HCT116 (cell line): ENCODE data around the gene MNT. TPM values are rescaled to one million over a fixed set of nuclear protein-coding genes. Genes with fewer than 3 reads are reported as not detected.

Experiments
- ATAC-seq: fragments of 200-7000 bp; cut with Tn5 transposase; 2 replicates; pipeline ENCODE4 v1.9.1; 2020; ENCODE audit warnings: mild to moderate bottlenecking, moderate library complexity
- BruUV-seq: library from RNA; stranded (reverse); fragments of 400-500 nt; replicated peaks from 2 replicates; lab custom pipeline; 2021; lab: Mats Ljungman, UMichigan
- CTCF ChIA-PET: fragments of 300-600 bp; sonication (Branson Sonifier 250); formaldehyde crosslinking; loops from one replicate; lab custom pipeline; 2021; ENCODE audit warnings: antibody characterized with exemption; lab: Charles Lee
- POLR2A ChIA-PET: fragments of 300-600, 350-600 bp; sonication (Branson Sonifier 250); formaldehyde crosslinking; loops from one replicate; lab custom pipeline; 2021; ENCODE audit warnings: antibody characterized with exemption; lab: Charles Lee
- RAD21 ChIA-PET, 2 experiments: fragments of 300-600 bp; sonication (Branson Sonifier 250); formaldehyde crosslinking; loops; one replicate each; lab custom pipeline; 2023; ENCODE audit warnings: low total read pairs in 2 of 2; ENCODE audit not compliant: uncharacterized antibody in 2 of 2, unreplicated experiment in 2 of 2, low non-redundant PET in 1 of 2; lab: Charles Lee
- DNase-seq: peaks from one replicate; pipeline ENCODE4 v3.0.0-alpha.2; 2010; ENCODE audit warnings: low read depth, low spot score
- H2AFZ ChIP-seq: fragments of 200-600 bp; shearing (Covaris generic), sonication (generic); 2 replicates; pipeline ENCODE4 v1.6.1; 2017; ENCODE audit warnings: low read depth, mixed run types, mixed read lengths, antibody characterized with exemption, low read length; ENCODE audit not compliant: poor library complexity, severe bottlenecking
- H3K27ac ChIP-seq: 2 replicates; pipeline ENCODE4 v1.5.1; 2012; ENCODE audit warnings: low read depth, low read length
- H3K27me3 ChIP-seq: fragments of 200-600 bp; sonication (generic); 2 replicates; pipeline ENCODE4 v1.6.1; 2016; ENCODE audit warnings: mixed run types, low read length, mixed read lengths; ENCODE audit not compliant: insufficient read depth
- H3K36me3 ChIP-seq, 2 experiments: fragments of 200-500 bp in 1 of 2; fragments of 200-600 bp in 1 of 2; sonication (Bioruptor generic) in 1 of 2; sonication (generic) in 1 of 2; 2 replicates each; pipeline versions ENCODE4 v1.5.1 to v1.6.1; 2014 to 2016; ENCODE audit warnings: low read length in 2 of 2, inconsistent platforms in 1 of 2, mixed read lengths in 1 of 2, mixed run types in 1 of 2; ENCODE audit not compliant: insufficient read depth in 2 of 2, control insufficient read depth in 1 of 2
- H3K4me1 ChIP-seq, 2 experiments: fragments of 200-600 bp in 1 of 2; sonication (generic) in 1 of 2; 2 replicates each; pipeline versions ENCODE4 v1.5.1 to v1.6.1; 2012 to 2017; ENCODE audit warnings: low read length in 2 of 2, inconsistent platforms in 1 of 2, mild to moderate bottlenecking in 1 of 2, mixed read lengths in 1 of 2, mixed run types in 1 of 2, moderate library complexity in 1 of 2; ENCODE audit not compliant: insufficient read depth in 2 of 2, control insufficient read depth in 1 of 2
- H3K4me2 ChIP-seq: fragments of 200-600 bp; sonication (generic); 2 replicates; pipeline ENCODE4 v1.6.1; 2017; ENCODE audit warnings: mixed run types, low read length, mixed read lengths
- H3K4me3 ChIP-seq, 2 experiments: fragments of 200-600 bp in 1 of 2; sonication (generic) in 1 of 2; replicated peaks in 1 of 2; 2 replicates each; pipeline ENCODE4 v1.5.1; 2011 to 2016; ENCODE audit warnings: low read length in 2 of 2, control low read depth in 1 of 2, low read depth in 1 of 2, mild to moderate bottlenecking in 1 of 2, mixed read lengths in 1 of 2, mixed run types in 1 of 2
- H3K79me2 ChIP-seq: fragments of 200-600 bp; sonication (generic); 2 replicates; pipeline ENCODE4 v1.6.1; 2017; ENCODE audit warnings: mild to moderate bottlenecking, mixed run types, low read length, moderate library complexity, mixed read lengths; ENCODE audit not compliant: insufficient read depth
- H3K9ac ChIP-seq: fragments of 200-600 bp; sonication (generic); 2 replicates; pipeline ENCODE4 v1.6.1; 2016; ENCODE audit warnings: low read length, mixed read lengths
- H3K9me2 ChIP-seq: fragments of 200-600 bp; sonication (generic), shearing (Covaris generic); 2 replicates; pipeline ENCODE4 v1.6.1; 2017; ENCODE audit warnings: mixed run types, mild to moderate bottlenecking, moderate library complexity; ENCODE audit not compliant: insufficient read depth
- H3K9me3 ChIP-seq, 2 experiments: fragments of 200-500 bp in 1 of 2; fragments of 200-600 bp in 1 of 2; sonication (Bioruptor generic) in 1 of 2; sonication (generic) in 1 of 2; 2 replicates each; pipeline ENCODE4 v1.6.1; 2014 to 2017; ENCODE audit warnings: low read length in 2 of 2, mixed read lengths in 2 of 2, inconsistent platforms in 1 of 2, low read depth in 1 of 2, mild to moderate bottlenecking in 1 of 2, mixed run types in 1 of 2, moderate library complexity in 1 of 2; ENCODE audit not compliant: control insufficient read depth in 1 of 2, insufficient read depth in 1 of 2
- H4K20me1 ChIP-seq: fragments of 200-600 bp; sonication (generic), shearing (Covaris generic); 2 replicates; pipeline ENCODE4 v1.6.1; 2017; ENCODE audit warnings: mixed run types, mild to moderate bottlenecking, moderate library complexity; ENCODE audit not compliant: insufficient read depth
- ELF1 ChIP-seq: IDR thresholded peaks from 2 replicates; pipeline ENCODE4 v1.6.1; 2012; ENCODE audit warnings: low read depth, borderline replicate concordance
- EZH2 ChIP-seq: fragments of 200-600 bp; sonication (generic); IDR thresholded peaks from 2 replicates; pipeline ENCODE4 v1.6.1; 2017; ENCODE audit warnings: antibody characterized with exemption, mixed run types
- JUND ChIP-seq: IDR thresholded peaks from 2 replicates; pipeline ENCODE4 v1.6.1; 2012
- POLR2AphosphoS5 ChIP-seq: IDR thresholded peaks from 2 replicates; pipeline ENCODE4 v1.6.1; 2011; ENCODE audit warnings: mild to moderate bottlenecking, low read depth, low read length, moderate library complexity
- SP1 ChIP-seq: IDR thresholded peaks from 2 replicates; pipeline ENCODE4 v1.6.1; 2012; ENCODE audit warnings: low read depth
- SRF ChIP-seq: IDR thresholded peaks from 2 replicates; pipeline ENCODE4 v1.6.1; 2012; ENCODE audit warnings: low read depth
- ZFX ChIP-seq: fragments of 450-650 bp; IDR thresholded peaks from 2 replicates; pipeline ENCODE4 v1.6.1; 2017
- ZNF274 ChIP-seq: fragments of 200-500 bp; sonication (Bioruptor generic); IDR thresholded peaks from 2 replicates; pipeline ENCODE4 v1.6.1; 2014; ENCODE audit warnings: mild to moderate bottlenecking, low read depth, low read length, inconsistent platforms
- intact Hi-C: fragments of 100-400 bp; cut with micrococcal nuclease; formaldehyde crosslinking; loops from 2 replicates; pipeline ENCODE4 v1.10.0; 2022
- total RNA-seq: library from RNA; stranded (reverse); gene quantifications from one replicate; pipeline ENCODE4 v1.2.1, GENCODE V29; 2021; ENCODE audit not compliant: unreplicated experiment
- TF ChIP-seq, protein P1 (sequence below): IDR thresholded peaks from 2 replicates; pipeline ENCODE4 v1.6.1; 2012
- TF ChIP-seq, protein P2 (sequence below): IDR thresholded peaks from 2 replicates; pipeline ENCODE4 v1.6.1; 2011; ENCODE audit warnings: mild to moderate bottlenecking, low read length, moderate library complexity; ENCODE audit not compliant: insufficient replicate concordance; ENCODE audit errors: extremely low read depth
- TF ChIP-seq, protein P3 (sequence below), 3 experiments: fragments of 200-600 bp in 1 of 3; sonication (generic) in 1 of 3; IDR thresholded peaks in 2 of 3; conservative IDR thresholded peaks in 1 of 3; 2 replicates each; pipeline ENCODE4 v1.5.1; 2012 to 2017; ENCODE audit warnings: low read depth in 2 of 3, low read length in 2 of 3, antibody characterized with exemption in 1 of 3, borderline replicate concordance in 1 of 3, control low read depth in 1 of 3, mild to moderate bottlenecking in 1 of 3, mixed read lengths in 1 of 3, mixed run types in 1 of 3, moderate library complexity in 1 of 3; ENCODE audit not compliant: insufficient read depth in 1 of 3
- TF ChIP-seq, protein P4 (sequence below): IDR thresholded peaks from 2 replicates; pipeline ENCODE4 v1.6.1; 2012
- TF ChIP-seq, protein P5 (sequence below): IDR thresholded peaks from 2 replicates; pipeline ENCODE4 v1.6.1; 2012; ENCODE audit warnings: low read depth

Gene MNT
- total RNA-seq, 1 experiment from 2014 or later: 37.0 TPM

DNA sequence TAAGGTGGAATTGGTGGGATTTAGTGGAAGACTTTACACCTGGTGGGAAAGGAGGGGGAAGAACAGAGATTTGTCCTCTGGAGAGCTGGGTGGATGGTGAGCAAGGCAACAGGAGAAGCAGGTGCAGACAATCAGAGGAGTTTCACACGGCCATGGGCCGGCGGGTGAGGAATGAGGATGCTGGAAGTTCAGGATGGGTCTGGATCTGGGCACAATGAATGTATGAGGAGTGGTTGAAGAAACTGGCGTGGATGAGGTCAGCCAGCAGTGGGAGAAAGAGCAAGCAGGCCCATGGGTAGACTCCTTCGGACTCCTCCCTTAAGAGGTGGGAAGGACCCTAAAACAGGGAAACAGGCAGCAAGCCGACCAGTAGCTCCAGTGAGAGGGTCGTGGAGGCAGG is 10.1 kb upstream of the MNT start (continued):
- TF ChIP-seq, protein P1, sequence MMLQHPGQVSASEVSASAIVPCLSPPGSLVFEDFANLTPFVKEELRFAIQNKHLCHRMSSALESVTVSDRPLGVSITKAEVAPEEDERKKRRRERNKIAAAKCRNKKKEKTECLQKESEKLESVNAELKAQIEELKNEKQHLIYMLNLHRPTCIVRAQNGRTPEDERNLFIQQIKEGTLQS: no peak
- no peak for TF ChIP-seq SRF

DNA sequence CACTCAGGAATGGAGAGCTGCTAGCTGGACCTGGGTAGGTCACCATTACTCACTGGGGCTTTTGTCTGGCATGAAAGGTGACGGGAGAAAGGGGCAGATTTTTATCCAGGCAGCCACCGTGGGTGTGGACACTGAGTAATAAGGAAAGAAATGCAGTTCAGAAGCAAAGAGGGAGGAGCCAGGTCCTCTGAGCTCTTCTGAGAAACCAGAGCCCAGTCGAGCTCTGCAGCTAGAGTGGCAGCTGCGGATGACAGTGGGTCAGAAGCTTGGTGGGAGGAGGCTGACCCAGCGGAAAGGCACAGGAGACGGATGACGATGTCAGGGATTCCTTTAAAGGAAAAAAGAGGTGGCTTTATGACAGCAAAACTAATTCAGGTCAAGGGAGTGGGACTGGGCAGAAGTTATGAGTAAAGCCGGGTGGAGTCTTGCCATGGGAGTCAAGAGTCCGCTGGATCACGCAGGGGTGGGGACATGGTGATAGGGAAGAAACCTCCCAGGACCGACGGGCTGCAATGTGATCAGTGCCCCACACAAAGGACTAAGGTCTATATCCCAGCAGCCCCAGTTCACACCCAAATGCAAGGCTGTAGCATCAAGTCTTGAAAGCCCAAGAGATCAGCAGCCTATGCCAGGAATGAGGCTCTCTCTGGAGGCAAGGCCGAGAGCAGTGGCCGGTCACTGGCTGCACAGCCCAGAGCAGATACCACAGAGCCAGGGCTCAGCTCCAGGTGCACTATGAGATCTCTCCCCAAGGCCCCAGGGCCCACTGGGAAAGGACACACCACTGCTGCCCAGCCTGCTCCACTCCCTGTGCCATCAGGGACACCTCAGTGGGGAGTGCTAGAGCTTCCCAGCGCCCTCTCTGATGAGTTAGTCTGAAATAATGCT is 6.3 kb upstream of the MNT start:
- Histone ChIP-seq H2AFZ (no peak overlapping the region), H3K4me2 (peak overlapping the region; percentile 80), H3K36me3 (no peaks in the 10 kb centered on the region), H3K27me3 (no peaks in the 10 kb centered on the region), H4K20me1 (no peaks in the 10 kb centered on the region), H3K9me2 (no peaks in the 10 kb centered on the region), H3K27ac (peak overlapping the region; percentile 86), H3K9me3 (no peaks in the 10 kb centered on the region), H3K4me3 (peak overlapping the region; percentile 7 to 43), H3K4me1 (peaks cover 43 to 56% of the 10 kb centered on the region in 2 experiments), H3K9ac (peak overlapping the region; percentile 71), H3K79me2 (no peaks in the 10 kb centered on the region)
- peak; percentile 90 for DNase-seq
- BruUV-seq: TSS peak; percentile 49
- peak; percentile 89 for ATAC-seq
- ChIA-PET RAD21 (interaction anchor here (0.9 to 1.6 kb wide), 4 partner anchors 9 to 25 kb away, joined by 4 to 6 read pairs (median 5); no protein-coding TSS in a partner anchor), POLR2A (interaction anchor here (1.1 to 2.3 kb wide), 8 partner anchors 9 to 316 kb away, joined by 3 to 12 read pairs (median 4); partner anchors contain the start of gene TSR1), CTCF (interaction anchor here (1.0 to 3.1 kb wide), 5 partner anchors 9 to 349 kb away, joined by 3 to 38 read pairs (median 3); no protein-coding TSS in a partner anchor)
- intact Hi-C loops: loop anchor here (5.0 to 10.0 kb wide), 2 partner anchors 70 to 692 kb away; partner anchors contain the start of genes SGSM2, TLCD2 and TSR1
- TF ChIP-seq, protein P2, sequence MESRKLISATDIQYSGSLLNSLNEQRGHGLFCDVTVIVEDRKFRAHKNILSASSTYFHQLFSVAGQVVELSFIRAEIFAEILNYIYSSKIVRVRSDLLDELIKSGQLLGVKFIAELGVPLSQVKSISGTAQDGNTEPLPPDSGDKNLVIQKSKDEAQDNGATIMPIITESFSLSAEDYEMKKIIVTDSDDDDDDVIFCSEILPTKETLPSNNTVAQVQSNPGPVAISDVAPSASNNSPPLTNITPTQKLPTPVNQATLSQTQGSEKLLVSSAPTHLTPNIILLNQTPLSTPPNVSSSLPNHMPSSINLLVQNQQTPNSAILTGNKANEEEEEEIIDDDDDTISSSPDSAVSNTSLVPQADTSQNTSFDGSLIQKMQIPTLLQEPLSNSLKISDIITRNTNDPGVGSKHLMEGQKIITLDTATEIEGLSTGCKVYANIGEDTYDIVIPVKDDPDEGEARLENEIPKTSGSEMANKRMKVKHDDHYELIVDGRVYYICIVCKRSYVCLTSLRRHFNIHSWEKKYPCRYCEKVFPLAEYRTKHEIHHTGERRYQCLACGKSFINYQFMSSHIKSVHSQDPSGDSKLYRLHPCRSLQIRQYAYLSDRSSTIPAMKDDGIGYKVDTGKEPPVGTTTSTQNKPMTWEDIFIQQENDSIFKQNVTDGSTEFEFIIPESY: no peak
- TF ChIP-seq, protein P1: no peak
- TF ChIP-seq ZNF274 (no peak), POLR2AphosphoS5 (peak; percentile 68), JUND (peak; percentile 61), ZFX (no peak), SP1 (peak; percentile 77), EZH2 (no peak), SRF (peak; percentile 87), ELF1 (no peak)
- TF ChIP-seq, protein P3, sequence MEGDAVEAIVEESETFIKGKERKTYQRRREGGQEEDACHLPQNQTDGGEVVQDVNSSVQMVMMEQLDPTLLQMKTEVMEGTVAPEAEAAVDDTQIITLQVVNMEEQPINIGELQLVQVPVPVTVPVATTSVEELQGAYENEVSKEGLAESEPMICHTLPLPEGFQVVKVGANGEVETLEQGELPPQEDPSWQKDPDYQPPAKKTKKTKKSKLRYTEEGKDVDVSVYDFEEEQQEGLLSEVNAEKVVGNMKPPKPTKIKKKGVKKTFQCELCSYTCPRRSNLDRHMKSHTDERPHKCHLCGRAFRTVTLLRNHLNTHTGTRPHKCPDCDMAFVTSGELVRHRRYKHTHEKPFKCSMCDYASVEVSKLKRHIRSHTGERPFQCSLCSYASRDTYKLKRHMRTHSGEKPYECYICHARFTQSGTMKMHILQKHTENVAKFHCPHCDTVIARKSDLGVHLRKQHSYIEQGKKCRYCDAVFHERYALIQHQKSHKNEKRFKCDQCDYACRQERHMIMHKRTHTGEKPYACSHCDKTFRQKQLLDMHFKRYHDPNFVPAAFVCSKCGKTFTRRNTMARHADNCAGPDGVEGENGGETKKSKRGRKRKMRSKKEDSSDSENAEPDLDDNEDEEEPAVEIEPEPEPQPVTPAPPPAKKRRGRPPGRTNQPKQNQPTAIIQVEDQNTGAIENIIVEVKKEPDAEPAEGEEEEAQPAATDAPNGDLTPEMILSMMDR (IDR thresholded peaks at IDR 0.05 in 2 of 3, conservative IDR thresholded peaks at IDR 0.05 in 1 of 3; ENCODE audit: borderline replicate concordance in 1 of 3, insufficient read depth in 1 of 3, low read depth in 2 of 3, low read length in 2 of 3): no peak
- TF ChIP-seq, protein P4, sequence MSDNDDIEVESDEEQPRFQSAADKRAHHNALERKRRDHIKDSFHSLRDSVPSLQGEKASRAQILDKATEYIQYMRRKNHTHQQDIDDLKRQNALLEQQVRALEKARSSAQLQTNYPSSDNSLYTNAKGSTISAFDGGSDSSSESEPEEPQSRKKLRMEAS: peak; percentile 73
- TF ChIP-seq, protein P5, sequence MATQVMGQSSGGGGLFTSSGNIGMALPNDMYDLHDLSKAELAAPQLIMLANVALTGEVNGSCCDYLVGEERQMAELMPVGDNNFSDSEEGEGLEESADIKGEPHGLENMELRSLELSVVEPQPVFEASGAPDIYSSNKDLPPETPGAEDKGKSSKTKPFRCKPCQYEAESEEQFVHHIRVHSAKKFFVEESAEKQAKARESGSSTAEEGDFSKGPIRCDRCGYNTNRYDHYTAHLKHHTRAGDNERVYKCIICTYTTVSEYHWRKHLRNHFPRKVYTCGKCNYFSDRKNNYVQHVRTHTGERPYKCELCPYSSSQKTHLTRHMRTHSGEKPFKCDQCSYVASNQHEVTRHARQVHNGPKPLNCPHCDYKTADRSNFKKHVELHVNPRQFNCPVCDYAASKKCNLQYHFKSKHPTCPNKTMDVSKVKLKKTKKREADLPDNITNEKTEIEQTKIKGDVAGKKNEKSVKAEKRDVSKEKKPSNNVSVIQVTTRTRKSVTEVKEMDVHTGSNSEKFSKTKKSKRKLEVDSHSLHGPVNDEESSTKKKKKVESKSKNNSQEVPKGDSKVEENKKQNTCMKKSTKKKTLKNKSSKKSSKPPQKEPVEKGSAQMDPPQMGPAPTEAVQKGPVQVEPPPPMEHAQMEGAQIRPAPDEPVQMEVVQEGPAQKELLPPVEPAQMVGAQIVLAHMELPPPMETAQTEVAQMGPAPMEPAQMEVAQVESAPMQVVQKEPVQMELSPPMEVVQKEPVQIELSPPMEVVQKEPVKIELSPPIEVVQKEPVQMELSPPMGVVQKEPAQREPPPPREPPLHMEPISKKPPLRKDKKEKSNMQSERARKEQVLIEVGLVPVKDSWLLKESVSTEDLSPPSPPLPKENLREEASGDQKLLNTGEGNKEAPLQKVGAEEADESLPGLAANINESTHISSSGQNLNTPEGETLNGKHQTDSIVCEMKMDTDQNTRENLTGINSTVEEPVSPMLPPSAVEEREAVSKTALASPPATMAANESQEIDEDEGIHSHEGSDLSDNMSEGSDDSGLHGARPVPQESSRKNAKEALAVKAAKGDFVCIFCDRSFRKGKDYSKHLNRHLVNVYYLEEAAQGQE: no peak
